GM18526 (cell line): ENCODE measurements around the gene HEBP2.

Experiments
- POLR2A ChIP-seq: IDR thresholded peaks from 3 replicates; pipeline ENCODE4 v1.6.1; 2011; ENCODE audit not compliant: insufficient read length; ENCODE audit errors: extremely low read depth

The HEBP2 gene

GRCh38 chr6:138410972-138411880 is 7.2 kb downstream of the HEBP2 start:
- TF ChIP-seq POLR2A, result no peak

- no peak for TF ChIP-seq POLR2A
These were observed 11.1 kb downstream of the HEBP2 start for GRCh38 chr6:138415125-138415524.

- no peak for TF ChIP-seq POLR2A
These were observed 12.2 kb downstream of the HEBP2 start for GRCh38 chr6:138416206-138416605.

GRCh38 chr6:138417493-138418117 is 13.6 kb downstream of the HEBP2 start:
- no peak for TF ChIP-seq POLR2A

- TF ChIP-seq POLR2A, result no peak
These were observed 14.2 kb downstream of the HEBP2 start for GRCh38 chr6:138418118-138418742.

- no peak for TF ChIP-seq POLR2A
These were observed 15.7 kb downstream of the HEBP2 start for GRCh38 chr6:138419766-138420165.

GRCh38 chr6:138420356-138420755 is 16.3 kb downstream of the HEBP2 start:
- TF ChIP-seq POLR2A, result no peak

- no peak for TF ChIP-seq POLR2A
These were observed 17.1 kb downstream of the HEBP2 start for GRCh38 chr6:138421089-138421488.

GRCh38 chr6:138421608-138422007 is 17.6 kb downstream of the HEBP2 start:
- no peak for TF ChIP-seq POLR2A

- no peak for TF ChIP-seq POLR2A
These were observed 18.8 kb downstream of the HEBP2 start for GRCh38 chr6:138422861-138423260.

- TF ChIP-seq POLR2A, result no peak
These were observed 20.2 kb downstream of the HEBP2 start for GRCh38 chr6:138424004-138424904.

GRCh38 chr6:138426500-138427123 is 22.6 kb downstream of the HEBP2 start:
- no peak for TF ChIP-seq POLR2A

- TF ChIP-seq POLR2A, result no peak
These were observed 23.7 kb downstream of the HEBP2 start for GRCh38 chr6:138427701-138428100.

- TF ChIP-seq POLR2A, result no peak
These were observed 25.0 kb downstream of the HEBP2 start for GRCh38 chr6:138428944-138429598.

- no peak for TF ChIP-seq POLR2A
These were observed 25.7 kb downstream of the HEBP2 start for GRCh38 chr6:138429761-138430160.
